Panc1 (cell line): Measurements from ENCODE around the gene TMEFF1.

Source experiments
- CTCF ChIP-seq: fragments of 450-650 bp; IDR thresholded peaks from 2 replicates; pipeline ENCODE4 v1.5.1; 2017; ENCODE audit warnings: mild to moderate bottlenecking
- POLR2AphosphoS5 ChIP-seq: IDR thresholded peaks from 2 replicates; pipeline ENCODE4 v1.6.1; 2012; ENCODE audit warnings: mild to moderate bottlenecking, low read depth, low read length, moderate library complexity
- REST ChIP-seq, 2 experiments: IDR thresholded peaks; 2 replicates each; pipeline ENCODE4 v1.6.1; 2011 to 2012; ENCODE audit warnings: low read depth in 2 of 2, control low read depth in 1 of 2, low read length in 1 of 2, mild to moderate bottlenecking in 1 of 2, moderate library complexity in 1 of 2; ENCODE audit not compliant: insufficient read depth in 1 of 2
- SIN3A ChIP-seq: IDR thresholded peaks from 2 replicates; pipeline ENCODE4 v1.6.1; 2012; ENCODE audit warnings: low read depth, mild to moderate bottlenecking, low read length, moderate library complexity, borderline replicate concordance; ENCODE audit not compliant: insufficient read depth
- TCF7L2 ChIP-seq: IDR thresholded peaks from 2 replicates; pipeline ENCODE4 v1.6.1; 2011; ENCODE audit warnings: mild to moderate bottlenecking, low read depth, low read length, inconsistent platforms

- TF ChIP-seq CTCF (no peak), POLR2AphosphoS5 (no peak), REST (IDR thresholded peaks at IDR 0.05; ENCODE audit: insufficient read depth in 1 of 2, low read depth in 2 of 2, low read length in 1 of 2) (no peak), SIN3A (no peak), TCF7L2 (no peak)
Observed at GRCh38 chr9:100431886-100432285, 41.1 kb upstream of the TMEFF1 start.
